Loucy (cell line): Measurements from ENCODE around the gene P3H1.

Experiments
- H2AFZ ChIP-seq: fragments of 200-600 bp; sonication (generic); 2 replicates; pipeline ENCODE4 v1.6.0; 2016; ENCODE audit warnings: antibody characterized with exemption, mild to moderate bottlenecking, low read length, moderate library complexity
- H3F3A ChIP-seq: fragments of 200-600 bp; 2 replicates; pipeline ENCODE4 v1.6.0; 2016; ENCODE audit warnings: antibody characterized with exemption, low read depth, mild to moderate bottlenecking
- H3K27me3 ChIP-seq: fragments of 200-600 bp; sonication (generic); 2 replicates; pipeline ENCODE4 v1.6.1; 2014; ENCODE audit warnings: low read length, mild to moderate bottlenecking; ENCODE audit not compliant: insufficient read depth, poor library complexity, severe bottlenecking
- H3K36me3 ChIP-seq: fragments of 200-600 bp; sonication (generic); 2 replicates; pipeline ENCODE4 v1.6.1; 2016; ENCODE audit warnings: low read length; ENCODE audit not compliant: insufficient read depth
- H3K4me1 ChIP-seq: fragments of 200-600 bp; sonication (generic); 2 replicates; pipeline ENCODE4 v1.5.1; 2014; ENCODE audit warnings: low read length, mild to moderate bottlenecking; ENCODE audit not compliant: insufficient read depth, poor library complexity, severe bottlenecking
- H3K4me2 ChIP-seq: fragments of 200-600 bp; sonication (generic); 2 replicates; pipeline ENCODE4 v1.6.0; 2014; ENCODE audit warnings: antibody characterized with exemption, low read length, low read depth, mild to moderate bottlenecking; ENCODE audit not compliant: poor library complexity, severe bottlenecking
- H3K4me3 ChIP-seq: fragments of 200-600 bp; sonication (generic); 2 replicates; pipeline ENCODE4 v1.5.1; 2014; ENCODE audit warnings: low read length, mild to moderate bottlenecking, mixed read lengths; ENCODE audit not compliant: poor library complexity, severe bottlenecking
- H3K79me2 ChIP-seq: fragments of 200-600 bp; sonication (generic); 2 replicates; pipeline ENCODE4 v1.6.1; 2014; ENCODE audit warnings: low read length; ENCODE audit not compliant: insufficient read depth
- H3K9ac ChIP-seq: fragments of 200-600 bp; sonication (generic); 2 replicates; pipeline ENCODE4 v1.6.0; 2014; ENCODE audit warnings: mild to moderate bottlenecking, low read depth, low read length, moderate library complexity; ENCODE audit not compliant: poor library complexity, severe bottlenecking
- H3K9me2 ChIP-seq: fragments of 200-600 bp; sonication (generic); replicated peaks from 2 replicates; pipeline ENCODE4 v1.6.1; 2016; ENCODE audit warnings: low read depth, low read length, mixed read lengths
- H3K9me3 ChIP-seq: fragments of 200-600 bp; sonication (generic); 2 replicates; pipeline ENCODE4 v1.6.1; 2014; ENCODE audit warnings: mild to moderate bottlenecking, antibody characterized with exemption, low read length, low read depth; ENCODE audit not compliant: insufficient read depth
- H4K20me1 ChIP-seq: fragments of 200-600 bp; sonication (generic); 2 replicates; pipeline ENCODE4 v1.6.0; 2014; ENCODE audit warnings: antibody characterized with exemption, low read length, mild to moderate bottlenecking; ENCODE audit not compliant: insufficient read depth, poor library complexity, severe bottlenecking
- EZH2phosphoT487 ChIP-seq: fragments of 200-600 bp; IDR thresholded peaks from 2 replicates; pipeline ENCODE4 v1.6.1; 2018; ENCODE audit warnings: antibody characterized with exemption, mild to moderate bottlenecking, moderate library complexity, borderline replicate concordance
- TF ChIP-seq, protein P1 (sequence below): fragments of 200-600 bp; sonication (generic); conservative IDR thresholded peaks from 2 replicates; pipeline ENCODE4 v1.5.1; 2014; ENCODE audit warnings: mild to moderate bottlenecking, antibody characterized with exemption, low read length

The P3H1 gene

DNA sequence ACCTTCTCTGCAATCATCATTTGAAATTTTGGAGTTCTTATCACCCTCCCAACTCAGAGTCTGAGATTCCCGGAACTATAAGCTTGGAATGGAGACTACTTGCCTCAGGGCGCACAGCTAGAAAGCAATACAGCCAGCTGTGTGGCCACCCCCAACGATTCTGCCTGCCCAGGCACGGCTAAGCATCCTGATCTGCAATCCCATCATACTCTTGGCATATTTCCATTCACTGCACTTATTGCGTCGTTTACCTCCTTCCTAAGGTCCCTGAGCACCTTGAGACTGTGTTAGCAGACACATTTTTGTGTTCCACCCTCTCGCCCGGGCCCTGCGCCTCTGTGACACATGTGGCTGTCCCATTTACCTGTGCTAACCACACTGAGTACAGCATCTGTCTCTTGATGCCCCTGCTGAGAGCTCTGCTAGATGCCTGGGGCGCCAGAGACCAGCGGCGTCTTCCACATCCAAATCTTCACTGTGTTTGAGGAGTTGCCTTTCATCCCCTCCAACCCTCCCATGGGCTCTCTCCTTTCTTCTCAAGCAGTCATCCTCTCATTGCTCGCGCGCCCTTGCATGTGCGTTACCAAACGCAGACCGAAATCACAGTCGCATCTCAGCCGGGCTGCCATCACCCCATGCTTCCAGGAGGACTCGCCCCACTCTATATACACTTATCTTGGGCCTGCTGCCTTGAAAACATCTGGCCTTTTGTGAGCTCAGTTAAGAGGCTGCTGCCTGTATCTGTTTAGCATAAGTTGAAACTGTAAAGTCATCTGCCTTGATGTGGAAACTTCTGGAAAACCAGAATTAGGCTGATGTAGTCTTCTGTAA is 23.3 kb downstream of the P3H1 start:
- Histone ChIP-seq H3F3A (no peaks in the 10 kb centered on the region), H3K36me3 (peaks cover 12% of the 10 kb centered on the region; the same call in 1 of the 2 replicates), H4K20me1 (no peaks in the 10 kb centered on the region), H3K4me2 (no peak overlapping the region), H3K4me1 (no peaks in the 10 kb centered on the region), H3K4me3 (no peak overlapping the region), H3K9me2 (no peaks in the 10 kb centered on the region), H3K9ac (no peak overlapping the region), H3K79me2 (no peaks in the 10 kb centered on the region), H2AFZ (no peak overlapping the region), H3K9me3 (no peaks in the 10 kb centered on the region), H3K27me3 (no peaks in the 10 kb centered on the region)
- TF ChIP-seq, protein P1, sequence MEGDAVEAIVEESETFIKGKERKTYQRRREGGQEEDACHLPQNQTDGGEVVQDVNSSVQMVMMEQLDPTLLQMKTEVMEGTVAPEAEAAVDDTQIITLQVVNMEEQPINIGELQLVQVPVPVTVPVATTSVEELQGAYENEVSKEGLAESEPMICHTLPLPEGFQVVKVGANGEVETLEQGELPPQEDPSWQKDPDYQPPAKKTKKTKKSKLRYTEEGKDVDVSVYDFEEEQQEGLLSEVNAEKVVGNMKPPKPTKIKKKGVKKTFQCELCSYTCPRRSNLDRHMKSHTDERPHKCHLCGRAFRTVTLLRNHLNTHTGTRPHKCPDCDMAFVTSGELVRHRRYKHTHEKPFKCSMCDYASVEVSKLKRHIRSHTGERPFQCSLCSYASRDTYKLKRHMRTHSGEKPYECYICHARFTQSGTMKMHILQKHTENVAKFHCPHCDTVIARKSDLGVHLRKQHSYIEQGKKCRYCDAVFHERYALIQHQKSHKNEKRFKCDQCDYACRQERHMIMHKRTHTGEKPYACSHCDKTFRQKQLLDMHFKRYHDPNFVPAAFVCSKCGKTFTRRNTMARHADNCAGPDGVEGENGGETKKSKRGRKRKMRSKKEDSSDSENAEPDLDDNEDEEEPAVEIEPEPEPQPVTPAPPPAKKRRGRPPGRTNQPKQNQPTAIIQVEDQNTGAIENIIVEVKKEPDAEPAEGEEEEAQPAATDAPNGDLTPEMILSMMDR, result no peak
- no peak for TF ChIP-seq EZH2phosphoT487

DNA sequence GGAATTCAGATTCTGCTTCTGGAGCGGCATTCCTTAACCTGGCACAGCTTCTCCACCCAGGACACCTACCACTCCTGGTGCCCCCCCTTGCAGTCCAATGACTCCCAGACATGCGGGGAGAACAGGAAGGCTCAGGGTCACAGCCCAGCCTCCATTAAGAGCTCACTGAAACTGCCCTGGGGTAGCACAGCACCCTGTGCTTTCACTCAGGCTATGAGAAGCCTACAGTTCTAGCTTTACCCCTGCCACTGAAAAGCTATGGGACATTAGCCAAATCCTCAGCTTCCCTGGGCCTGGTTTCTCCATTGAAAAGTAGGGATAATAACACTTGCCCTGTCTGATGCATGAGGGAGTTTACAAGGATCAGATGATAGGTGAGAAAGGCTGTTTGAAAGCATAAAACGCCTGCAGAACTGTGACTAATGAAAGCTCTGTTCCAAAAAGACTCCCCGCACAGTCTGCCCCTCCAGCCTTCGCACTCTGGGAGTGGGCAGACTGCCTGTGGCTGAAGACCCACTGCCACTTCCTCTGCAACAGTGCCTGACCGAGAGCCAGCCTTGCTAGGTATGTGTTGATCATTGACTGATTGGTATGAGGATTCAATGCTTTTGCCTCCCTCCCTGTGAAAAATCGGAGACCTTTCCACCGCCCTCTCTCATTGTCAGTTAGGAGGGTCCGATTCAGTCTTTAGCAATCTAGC is 24.1 kb downstream of the P3H1 start:
- no peaks in the 10 kb centered on the region for H3F3A ChIP-seq
- no peaks in the 10 kb centered on the region for H3K27me3 ChIP-seq
- H4K20me1 ChIP-seq, result no peaks in the 10 kb centered on the region
- H3K4me1 ChIP-seq, result no peaks in the 10 kb centered on the region
- H3K9me2 ChIP-seq, result no peaks in the 10 kb centered on the region
- no peak overlapping the region for H3K9ac ChIP-seq
- H3K36me3 ChIP-seq, result peaks cover 12% of the 10 kb centered on the region; the same call in 1 of the 2 replicates
- H3K9me3 ChIP-seq, result no peaks in the 10 kb centered on the region
- no peak overlapping the region for H3K4me2 ChIP-seq
- TF ChIP-seq, protein P1, result no peak
- no peak for TF ChIP-seq EZH2phosphoT487
- no peaks in the 10 kb centered on the region for H3K79me2 ChIP-seq
- H3K4me3 ChIP-seq, result no peak overlapping the region
- H2AFZ ChIP-seq, result no peak overlapping the region

DNA sequence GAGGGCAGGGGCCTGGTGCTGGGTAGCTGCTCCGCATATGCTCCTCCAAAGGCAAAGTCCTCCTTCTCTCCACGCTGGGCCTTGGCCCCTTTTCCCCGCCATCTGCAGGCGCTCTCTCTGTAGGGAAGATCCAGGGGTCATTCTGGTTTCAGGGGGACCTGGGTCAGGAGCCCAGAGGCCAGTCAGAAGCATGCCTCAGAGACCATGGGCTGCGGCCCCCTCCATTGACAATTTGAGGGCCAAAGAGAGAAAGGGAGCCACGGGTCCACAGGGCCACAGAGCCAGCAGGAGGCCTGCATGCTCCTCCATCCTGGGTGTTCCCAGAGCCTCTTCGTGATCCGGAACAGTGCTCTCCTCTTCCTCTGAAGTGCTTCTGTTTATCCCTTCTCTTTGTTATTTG is 24.7 kb downstream of the P3H1 start:
- Histone ChIP-seq H3K79me2 (no peaks in the 10 kb centered on the region), H3K9me3 (no peaks in the 10 kb centered on the region), H3K9me2 (no peaks in the 10 kb centered on the region), H3K4me3 (no peak overlapping the region), H3F3A (no peaks in the 10 kb centered on the region), H3K4me2 (no peak overlapping the region), H3K4me1 (peaks cover 5% of the 10 kb centered on the region), H4K20me1 (no peaks in the 10 kb centered on the region), H3K36me3 (peaks cover 12% of the 10 kb centered on the region; the same call in 1 of the 2 replicates), H3K9ac (no peak overlapping the region), H3K27me3 (no peaks in the 10 kb centered on the region), H2AFZ (no peak overlapping the region)
- no peak for TF ChIP-seq EZH2phosphoT487
- TF ChIP-seq, protein P1, result no peak
